ENCODE results near the gene ALAS1.

The ALAS1 gene

GRCh38 chr3:52236424-52236886 is 38.5 kb downstream of the ALAS1 start:
- TF ChIP-seq, protein P1, sequence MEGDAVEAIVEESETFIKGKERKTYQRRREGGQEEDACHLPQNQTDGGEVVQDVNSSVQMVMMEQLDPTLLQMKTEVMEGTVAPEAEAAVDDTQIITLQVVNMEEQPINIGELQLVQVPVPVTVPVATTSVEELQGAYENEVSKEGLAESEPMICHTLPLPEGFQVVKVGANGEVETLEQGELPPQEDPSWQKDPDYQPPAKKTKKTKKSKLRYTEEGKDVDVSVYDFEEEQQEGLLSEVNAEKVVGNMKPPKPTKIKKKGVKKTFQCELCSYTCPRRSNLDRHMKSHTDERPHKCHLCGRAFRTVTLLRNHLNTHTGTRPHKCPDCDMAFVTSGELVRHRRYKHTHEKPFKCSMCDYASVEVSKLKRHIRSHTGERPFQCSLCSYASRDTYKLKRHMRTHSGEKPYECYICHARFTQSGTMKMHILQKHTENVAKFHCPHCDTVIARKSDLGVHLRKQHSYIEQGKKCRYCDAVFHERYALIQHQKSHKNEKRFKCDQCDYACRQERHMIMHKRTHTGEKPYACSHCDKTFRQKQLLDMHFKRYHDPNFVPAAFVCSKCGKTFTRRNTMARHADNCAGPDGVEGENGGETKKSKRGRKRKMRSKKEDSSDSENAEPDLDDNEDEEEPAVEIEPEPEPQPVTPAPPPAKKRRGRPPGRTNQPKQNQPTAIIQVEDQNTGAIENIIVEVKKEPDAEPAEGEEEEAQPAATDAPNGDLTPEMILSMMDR (IDR thresholded peaks at IDR 0.05), result no peak
- Histone ChIP-seq H3K36me3 (peaks cover 45% of the 10 kb centered on the region), H3K9me3 (no peaks in the 10 kb centered on the region), H3K4me3 (ENCODE audit: low read depth in 1 of 2, low read length in 1 of 2) (peak overlapping the region; percentile 93 to 100), H3K27ac (peak overlapping the region; percentile 97), H3K4me1 (ENCODE audit: control insufficient read depth in 1 of 2, insufficient read depth in 1 of 2, low read depth in 1 of 2, low read length in 1 of 2) (peaks cover 64 to 70% of the 10 kb centered on the region in 2 experiments), H3K27me3 (no peaks in the 10 kb centered on the region)

DNA sequence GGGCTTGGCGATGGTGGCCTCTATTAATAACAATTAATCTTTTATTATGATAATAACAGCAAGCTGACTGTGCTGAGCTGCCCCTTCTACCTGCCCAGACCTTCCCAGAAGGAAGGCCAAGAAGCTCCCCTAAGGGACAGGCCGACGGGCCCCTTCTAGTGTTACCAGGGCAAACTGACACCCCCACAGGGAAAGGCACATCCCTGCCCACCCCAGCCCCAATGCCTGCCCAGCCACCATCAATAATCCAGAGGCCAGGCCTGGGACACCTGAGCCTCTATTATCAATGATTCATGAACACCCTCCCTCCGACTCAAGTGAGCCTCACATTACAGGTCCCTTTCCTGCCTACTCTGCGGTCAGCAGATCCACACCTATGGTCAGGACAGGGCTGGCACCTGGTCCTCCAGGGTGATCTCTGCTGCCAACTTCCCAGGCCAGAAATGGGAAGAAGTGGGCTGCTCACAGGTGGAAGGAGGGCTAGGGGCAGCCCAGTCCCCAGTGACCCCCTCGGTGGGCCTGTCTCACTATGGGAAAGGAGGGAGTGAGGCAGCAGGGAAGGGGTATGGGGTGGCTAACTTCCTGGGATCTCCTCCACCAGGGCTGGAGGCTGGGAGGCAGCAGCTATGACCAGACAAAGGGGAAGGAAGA is 39.2 kb downstream of the ALAS1 start:
- peak overlapping the region; percentile 93 to 100 for H3K4me3 ChIP-seq (ENCODE audit: low read depth in 1 of 2, low read length in 1 of 2)
- no peaks in the 10 kb centered on the region for H3K9me3 ChIP-seq
- H3K27me3 ChIP-seq, result no peaks in the 10 kb centered on the region
- peak overlapping the region; percentile 97 for H3K27ac ChIP-seq
- peaks cover 38% of the 10 kb centered on the region for H3K36me3 ChIP-seq
- TF ChIP-seq, protein P1 (IDR thresholded peaks at IDR 0.05), result no peak
- H3K4me1 ChIP-seq (ENCODE audit: control insufficient read depth in 1 of 2, insufficient read depth in 1 of 2, low read depth in 1 of 2, low read length in 1 of 2), result peaks cover 57 to 65% of the 10 kb centered on the region in 2 experiments

- no peaks in the 10 kb centered on the region for H3K9me3 ChIP-seq
- H3K4me1 ChIP-seq (ENCODE audit: control insufficient read depth in 1 of 2, insufficient read depth in 1 of 2, low read depth in 1 of 2, low read length in 1 of 2), result peaks cover 53 to 60% of the 10 kb centered on the region in 2 experiments
- TF ChIP-seq, protein P1 (IDR thresholded peaks at IDR 0.05), result no peak
- H3K27me3 ChIP-seq, result no peaks in the 10 kb centered on the region
- peak overlapping the region; percentile 97 for H3K27ac ChIP-seq
- peaks cover 33% of the 10 kb centered on the region for H3K36me3 ChIP-seq
- H3K4me3 ChIP-seq (ENCODE audit: low read depth in 1 of 2, low read length in 1 of 2), result peak overlapping the region; percentile 93 to 100
These were observed 39.8 kb downstream of the ALAS1 start for GRCh38 chr3:52237657-52238172.

DNA sequence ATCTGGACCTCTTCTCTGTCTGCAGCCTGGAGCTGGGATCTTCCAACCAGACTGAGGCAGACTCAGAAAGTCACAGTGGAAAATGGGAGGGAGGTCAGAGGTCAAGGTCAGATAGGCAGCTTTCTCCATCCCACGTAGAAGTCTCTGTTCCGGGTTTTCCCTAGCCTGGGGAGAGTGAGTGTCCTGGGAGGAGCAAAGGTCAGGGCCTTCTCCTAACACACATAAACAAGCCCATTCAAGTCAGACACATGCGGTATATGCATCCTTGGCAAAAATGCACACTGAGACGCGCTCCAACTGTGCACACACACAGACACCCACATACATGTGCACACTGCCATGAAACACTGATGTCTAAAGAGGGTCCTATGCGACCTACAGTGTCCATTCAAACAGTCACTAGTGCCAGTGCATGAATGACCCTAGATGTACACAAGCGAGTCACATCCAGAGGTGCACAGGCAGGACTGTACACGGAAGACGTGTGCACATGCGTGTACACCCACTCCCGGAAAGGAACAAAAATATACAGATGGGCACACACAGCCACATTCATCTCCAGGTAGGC is 40.3 kb downstream of the ALAS1 start:
- TF ChIP-seq, protein P1 (IDR thresholded peaks at IDR 0.05), result no peak
- Histone ChIP-seq H3K9me3 (no peaks in the 10 kb centered on the region), H3K36me3 (peaks cover 27% of the 10 kb centered on the region), H3K4me1 (ENCODE audit: control insufficient read depth in 1 of 2, insufficient read depth in 1 of 2, low read depth in 1 of 2, low read length in 1 of 2) (peaks cover 48 to 61% of the 10 kb centered on the region in 2 experiments), H3K27me3 (no peaks in the 10 kb centered on the region), H3K27ac (peak overlapping the region; percentile 97), H3K4me3 (ENCODE audit: low read depth in 1 of 2, low read length in 1 of 2) (peak overlapping the region; percentile 93 to 100)

DNA sequence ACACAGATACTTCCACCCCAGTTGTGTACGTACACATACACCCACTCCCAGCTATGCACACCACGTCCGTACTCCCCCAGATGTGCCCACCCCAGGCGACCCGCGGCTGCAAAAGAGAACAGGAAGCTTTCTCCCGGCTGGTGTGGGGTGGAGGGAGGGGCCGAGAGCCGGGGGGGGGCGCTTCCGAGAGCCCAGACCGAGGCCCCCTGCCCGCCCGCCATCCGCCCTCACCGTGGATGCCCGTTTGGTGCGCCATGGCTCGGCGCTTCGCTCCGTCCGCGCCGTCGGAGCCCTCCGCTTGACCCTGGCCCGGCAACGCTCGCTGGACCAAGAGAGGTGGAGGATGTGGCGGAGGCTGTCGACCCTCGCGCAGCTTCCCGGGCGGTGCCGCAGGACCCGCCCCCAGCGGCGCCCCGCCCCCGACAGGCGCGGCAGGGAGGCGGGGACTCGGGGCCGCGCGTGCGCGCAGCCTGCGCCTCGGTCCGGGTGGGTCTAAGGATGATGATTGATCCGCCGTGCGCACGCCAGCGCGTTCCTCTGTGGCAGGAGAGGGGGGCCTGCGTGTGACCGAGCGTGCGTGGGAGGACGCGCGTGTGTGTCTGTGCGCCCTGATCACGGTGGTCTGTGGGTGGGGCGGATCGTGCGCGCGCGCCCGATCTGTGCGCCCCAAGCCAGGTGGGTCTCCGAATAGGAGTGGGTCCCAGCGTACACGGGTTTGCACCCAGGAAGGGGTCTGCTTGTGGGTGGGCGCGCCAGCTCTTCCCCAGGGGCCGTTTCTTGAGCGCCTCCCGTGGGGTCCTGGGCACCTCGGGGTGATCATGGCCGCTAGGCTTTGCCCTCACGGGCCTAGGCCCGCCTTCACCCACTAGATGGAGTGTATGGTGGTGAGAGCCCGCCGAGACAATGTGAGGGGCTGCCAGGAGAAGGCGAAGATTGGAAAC is 41.1 kb downstream of the ALAS1 start, which contains the start of gene TWF2:
Gene TWF2 (minus strand): TSS at position 398 of the 941 bp plus-strand sequence. CDS start 142 bp downstream, at position 256.
- Histone ChIP-seq H3K4me1 (ENCODE audit: control insufficient read depth in 1 of 2, insufficient read depth in 1 of 2, low read depth in 1 of 2, low read length in 1 of 2) (peaks cover 53 to 69% of the 10 kb centered on the region in 2 experiments), H3K9me3 (no peaks in the 10 kb centered on the region)

More for the DNA sequence above, 41.1 kb downstream of the ALAS1 start, which contains the start of gene TWF2:
- peak within 1 kb of the TSS; percentile 93 to 100 for H3K4me3 ChIP-seq (ENCODE audit: low read depth in 1 of 2, low read length in 1 of 2)
- TF ChIP-seq, protein P1 (IDR thresholded peaks at IDR 0.05), result peak; percentile 49
- H3K27me3 ChIP-seq, result no peaks in the 10 kb centered on the region
- H3K36me3 ChIP-seq, result peaks cover 19% of the 10 kb centered on the region
- peak within 1 kb of the TSS; percentile 97 for H3K27ac ChIP-seq
